OCI-LY1 (cell line): ENCODE data around the gene ERMARD.

Experiments
- H2AFZ ChIP-seq: fragments of 200-600 bp; sonication (generic), shearing (Covaris generic); 2 replicates; pipeline ENCODE4 v1.6.0; 2014; ENCODE audit warnings: antibody characterized with exemption, mild to moderate bottlenecking, low read length
- H3F3A ChIP-seq: fragments of 200-600 bp; sonication (generic), shearing (Covaris generic); 2 replicates; pipeline ENCODE4 v1.6.0; 2014; ENCODE audit warnings: mild to moderate bottlenecking, antibody characterized with exemption, low read length, moderate library complexity; ENCODE audit not compliant: insufficient read depth
- H3K27ac ChIP-seq: fragments of 200-600 bp; sonication (generic); 2 replicates; pipeline ENCODE4 v1.5.1; 2014; ENCODE audit warnings: low read length, mixed run types, mild to moderate bottlenecking, low read depth; ENCODE audit not compliant: poor library complexity, severe bottlenecking
- H3K27me3 ChIP-seq: fragments of 200-600 bp; sonication (generic); 2 replicates; pipeline ENCODE4 v1.6.0; 2014; ENCODE audit warnings: antibody characterized with exemption, mild to moderate bottlenecking, low read length, moderate library complexity; ENCODE audit not compliant: insufficient read depth
- H3K36me3 ChIP-seq: fragments of 200-600 bp; sonication (generic); 2 replicates; pipeline ENCODE4 v1.6.1; 2014; ENCODE audit warnings: mild to moderate bottlenecking, antibody characterized with exemption, low read length, moderate library complexity, mixed read lengths; ENCODE audit not compliant: insufficient read depth
- H3K4me1 ChIP-seq: fragments of 200-600 bp; sonication (generic); 2 replicates; pipeline ENCODE4 v1.5.1; 2014; ENCODE audit warnings: mild to moderate bottlenecking, low read length, moderate library complexity; ENCODE audit not compliant: insufficient read depth, severe bottlenecking
- H3K4me2 ChIP-seq: fragments of 200-600 bp; sonication (generic), shearing (Covaris generic); 2 replicates; pipeline ENCODE4 v1.6.1; 2014; ENCODE audit warnings: low read length
- H3K4me3 ChIP-seq: fragments of 200-600 bp; sonication (generic); 2 replicates; pipeline ENCODE4 v1.5.1; 2014; ENCODE audit warnings: low read length, low read depth, mild to moderate bottlenecking, mixed read lengths; ENCODE audit not compliant: poor library complexity, severe bottlenecking
- H3K79me2 ChIP-seq: fragments of 200-600 bp; shearing (Covaris generic); 2 replicates; pipeline ENCODE4 v1.6.1; 2016; ENCODE audit warnings: mixed run types, low read length, mixed read lengths; ENCODE audit not compliant: insufficient read depth
- H3K9ac ChIP-seq: fragments of 200-600 bp; sonication (generic), shearing (Covaris generic); 2 replicates; pipeline ENCODE4 v1.6.1; 2014; ENCODE audit warnings: mild to moderate bottlenecking, low read length, mixed read lengths
- H3K9me2 ChIP-seq: fragments of 200-600 bp; sonication (generic), shearing (Covaris generic); 2 replicates; pipeline ENCODE4 v1.6.1; 2014; ENCODE audit warnings: low read depth, mild to moderate bottlenecking, low read length, mixed read lengths
- H3K9me3 ChIP-seq: fragments of 200-600 bp; shearing (Covaris generic); 2 replicates; pipeline ENCODE4 v1.6.1; 2014; ENCODE audit warnings: low read length, mixed read lengths
- H4K20me1 ChIP-seq: fragments of 200-600 bp; sonication (generic), shearing (Covaris generic); 2 replicates; pipeline ENCODE4 v1.6.0; 2016; ENCODE audit warnings: mild to moderate bottlenecking, low read length; ENCODE audit not compliant: insufficient read depth
- CTCF ChIP-seq: fragments of 200-600 bp; sonication (generic), shearing (Covaris generic); IDR thresholded peaks from 2 replicates; pipeline ENCODE4 v1.5.1; 2017; ENCODE audit warnings: mild to moderate bottlenecking, antibody characterized with exemption, low read length, moderate library complexity, mixed read lengths
- EZH2 ChIP-seq: fragments of 200-600 bp; sonication (generic), shearing (Covaris generic); IDR thresholded peaks from 2 replicates; pipeline ENCODE4 v1.8.0; 2017; ENCODE audit warnings: borderline replicate concordance, mixed run types, mild to moderate bottlenecking, antibody characterized with exemption, low read length, moderate library complexity, mixed read lengths

ERMARD gene

GRCh38 chr6:169789146-169789943 is 37.9 kb downstream of the ERMARD start:
- TF ChIP-seq CTCF (no peak), EZH2 (no peak)
- no peaks in the 10 kb centered on the region for H3K9me3 ChIP-seq
- H3K4me3 ChIP-seq, result peak overlapping the region; percentile 58
- H3K79me2 ChIP-seq, result no peaks in the 10 kb centered on the region
- H3K27me3 ChIP-seq, result no peaks in the 10 kb centered on the region
- H3K9me2 ChIP-seq, result no peaks in the 10 kb centered on the region
- peak overlapping the region; percentile 81 for H3K4me2 ChIP-seq
- H3K36me3 ChIP-seq, result no peaks in the 10 kb centered on the region
- H4K20me1 ChIP-seq, result no peaks in the 10 kb centered on the region
- H2AFZ ChIP-seq, result no peak overlapping the region
- peaks cover 13% of the 10 kb centered on the region for H3K4me1 ChIP-seq
- no peak overlapping the region for H3K27ac ChIP-seq
- H3K9ac ChIP-seq, result peak overlapping the region; percentile 44; the same call in 1 of the 2 replicates
- no peaks in the 10 kb centered on the region for H3F3A ChIP-seq

- no peaks in the 10 kb centered on the region for H3F3A ChIP-seq
- H3K79me2 ChIP-seq, result no peaks in the 10 kb centered on the region
- no peak overlapping the region for H2AFZ ChIP-seq
- peak; percentile 98 for TF ChIP-seq CTCF
- no peak for TF ChIP-seq EZH2
- no peaks in the 10 kb centered on the region for H3K36me3 ChIP-seq
- peak overlapping the region; percentile 81 for H3K4me2 ChIP-seq
- H4K20me1 ChIP-seq, result no peaks in the 10 kb centered on the region
- H3K9ac ChIP-seq, result peak overlapping the region; percentile 44; the same call in 1 of the 2 replicates
- peak overlapping the region; percentile 58 for H3K4me3 ChIP-seq
- no peaks in the 10 kb centered on the region for H3K27me3 ChIP-seq
- no peaks in the 10 kb centered on the region for H3K9me2 ChIP-seq
- H3K9me3 ChIP-seq, result no peaks in the 10 kb centered on the region
- no peak overlapping the region for H3K27ac ChIP-seq
- peaks cover 13% of the 10 kb centered on the region for H3K4me1 ChIP-seq
These were observed 38.8 kb downstream of the ERMARD start for GRCh38 chr6:169789944-169790927.

- Histone ChIP-seq H3K4me3 (no peak overlapping the region), H3K79me2 (no peaks in the 10 kb centered on the region)
These were observed 40.3 kb downstream of the ERMARD start for GRCh38 chr6:169791721-169792131.

More at GRCh38 chr6:169791721-169792131, 40.3 kb downstream of the ERMARD start:
- Histone ChIP-seq H3K9me2 (no peaks in the 10 kb centered on the region), H4K20me1 (no peaks in the 10 kb centered on the region), H3K4me2 (no peak overlapping the region), H2AFZ (no peak overlapping the region), H3K9me3 (no peaks in the 10 kb centered on the region), H3K36me3 (no peaks in the 10 kb centered on the region), H3K4me1 (peaks cover 13% of the 10 kb centered on the region), H3K27me3 (no peaks in the 10 kb centered on the region), H3F3A (no peaks in the 10 kb centered on the region), H3K9ac (no peak overlapping the region), H3K27ac (no peak overlapping the region)
- TF ChIP-seq CTCF (no peak), EZH2 (no peak)
